Measurements from ENCODE around the gene C11orf65.
"Not testable (repeated sequence)": the region's sequence is repeated elsewhere in the genome, so short reads cannot be mapped to it uniquely, and the experiment has no call there.

C11orf65 gene

GRCh38 chr11:108388576-108388975, 78.8 kb downstream of the C11orf65 start:
- Histone ChIP-seq H3K4ac (ENCODE audit: low read length) (no peak overlapping the region), H3K9ac (ENCODE audit: low read depth, low read length, poor library complexity) (no peak overlapping the region), H2BK120ac (ENCODE audit: low read depth, low read length) (no peak overlapping the region), H3K4me2 (ENCODE audit: insufficient read depth, low read length, poor library complexity, severe bottlenecking) (no peak overlapping the region), H2BK5ac (ENCODE audit: low read length) (no peak overlapping the region), H3K36me3 (replicated peaks in 1 of 2; ENCODE audit: control insufficient read depth in 2 of 2, insufficient read depth in 2 of 2, low read length in 2 of 2) (no peaks in the 10 kb centered on the region), H2AK5ac (ENCODE audit: low read depth, low read length) (no peak overlapping the region), H3K18ac (ENCODE audit: low read length) (no peak overlapping the region), H3K4me3 (ENCODE audit: low read length in 2 of 2) (no peak overlapping the region), H3K9me3 (replicated peaks in 1 of 2; ENCODE audit: control insufficient read depth in 2 of 2, insufficient read depth in 1 of 2, low read depth in 1 of 2, low read length in 2 of 2) (no peaks in the 10 kb centered on the region), H3K23ac (ENCODE audit: low read depth, low read length, poor library complexity) (no peak overlapping the region), H3K14ac (ENCODE audit: low read length) (no peak overlapping the region), H2BK12ac (ENCODE audit: low read length) (no peak overlapping the region), H3K4me1 (ENCODE audit: control insufficient read depth in 2 of 2, insufficient read depth in 1 of 2, low read depth in 1 of 2, low read length in 2 of 2) (no peaks in the 10 kb centered on the region), H3K79me1 (ENCODE audit: low read depth, low read length) (no peaks in the 10 kb centered on the region), H3K27ac (replicated peaks; ENCODE audit: low read length) (no peak overlapping the region), H2AFZ (ENCODE audit: low read length) (no peak overlapping the region), H4K91ac (ENCODE audit: low read depth, low read length, poor library complexity) (no peak overlapping the region), H4K8ac (ENCODE audit: low read depth, low read length) (no peak overlapping the region), H2BK15ac (ENCODE audit: low read length) (no peak overlapping the region), H3K27me3 (ENCODE audit: control insufficient read depth in 3 of 3, insufficient read depth in 3 of 3, low read depth in 1 of 3, low read length in 3 of 3) (no peaks in the 10 kb centered on the region)
- DNase-seq (ENCODE audit: low spot score) = no peak
- WGBS, 2 donors (ENCODE audit: extremely low coverage in 2 of 2, insufficient read length in 2 of 2, insufficient replicate concordance in 1 of 2) = no CpG with 5 or more reads among the region's 5 CpGs

GRCh38 chr11:108373505-108373904, 93.8 kb downstream of the C11orf65 start:
- H3K4me2 ChIP-seq (ENCODE audit: insufficient read depth, low read length, poor library complexity, severe bottlenecking); H2AFZ ChIP-seq (ENCODE audit: low read length); H3K27me3 ChIP-seq (ENCODE audit: control insufficient read depth in 3 of 3, insufficient read depth in 3 of 3, low read depth in 1 of 3, low read length in 3 of 3); H3K36me3 ChIP-seq (replicated peaks in 1 of 2; ENCODE audit: control insufficient read depth in 2 of 2, insufficient read depth in 2 of 2, low read length in 2 of 2); H3K79me1 ChIP-seq (ENCODE audit: low read depth, low read length); H3K4me3 ChIP-seq (ENCODE audit: low read length in 2 of 2); H3K9ac ChIP-seq (ENCODE audit: low read depth, low read length, poor library complexity); H2BK120ac ChIP-seq (ENCODE audit: low read depth, low read length); H3K23ac ChIP-seq (ENCODE audit: low read depth, low read length, poor library complexity); H3K4ac ChIP-seq (ENCODE audit: low read length); H3K18ac ChIP-seq (ENCODE audit: low read length); H4K8ac ChIP-seq (ENCODE audit: low read depth, low read length); H3K14ac ChIP-seq (ENCODE audit: low read length); H2BK5ac ChIP-seq (ENCODE audit: low read length); H3K27ac ChIP-seq (replicated peaks; ENCODE audit: low read length); H4K91ac ChIP-seq (ENCODE audit: low read depth, low read length, poor library complexity); H3K9me3 ChIP-seq (replicated peaks in 1 of 2; ENCODE audit: control insufficient read depth in 2 of 2, insufficient read depth in 1 of 2, low read depth in 1 of 2, low read length in 2 of 2); H2BK15ac ChIP-seq (ENCODE audit: low read length); H2AK5ac ChIP-seq (ENCODE audit: low read depth, low read length); H2BK12ac ChIP-seq (ENCODE audit: low read length); DNase-seq (ENCODE audit: low spot score); H3K4me1 ChIP-seq (ENCODE audit: control insufficient read depth in 2 of 2, insufficient read depth in 1 of 2, low read depth in 1 of 2, low read length in 2 of 2): not testable (repeated sequence)
- no CpG with 5 or more reads among the region's 24 CpGs for WGBS, 2 donors (ENCODE audit: extremely low coverage in 2 of 2, insufficient read length in 2 of 2, insufficient replicate concordance in 1 of 2)

- Histone ChIP-seq H2BK15ac (ENCODE audit: low read length) (no peak overlapping the region), H2BK120ac (ENCODE audit: low read depth, low read length) (no peak overlapping the region), H3K23ac (ENCODE audit: low read depth, low read length, poor library complexity) (no peak overlapping the region), H2BK5ac (ENCODE audit: low read length) (no peak overlapping the region), H3K79me1 (ENCODE audit: low read depth, low read length) (no peaks in the 10 kb centered on the region), H2BK12ac (ENCODE audit: low read length) (no peak overlapping the region), H3K27ac (replicated peaks; ENCODE audit: low read length) (no peak overlapping the region), H4K8ac (ENCODE audit: low read depth, low read length) (no peak overlapping the region), H2AK5ac (ENCODE audit: low read depth, low read length) (no peak overlapping the region), H4K91ac (ENCODE audit: low read depth, low read length, poor library complexity) (no peak overlapping the region), H3K14ac (ENCODE audit: low read length) (no peak overlapping the region), H2AFZ (ENCODE audit: low read length) (no peak overlapping the region), H3K4me3 (ENCODE audit: low read length in 2 of 2) (no peak overlapping the region), H3K9me3 (replicated peaks in 1 of 2; ENCODE audit: control insufficient read depth in 2 of 2, insufficient read depth in 1 of 2, low read depth in 1 of 2, low read length in 2 of 2) (no peaks in the 10 kb centered on the region), H3K4ac (ENCODE audit: low read length) (no peak overlapping the region), H3K27me3 (ENCODE audit: control insufficient read depth in 3 of 3, insufficient read depth in 3 of 3, low read depth in 1 of 3, low read length in 3 of 3) (no peaks in the 10 kb centered on the region), H3K9ac (ENCODE audit: low read depth, low read length, poor library complexity) (no peak overlapping the region), H3K36me3 (replicated peaks in 1 of 2; ENCODE audit: control insufficient read depth in 2 of 2, insufficient read depth in 2 of 2, low read length in 2 of 2) (peaks cover 3 to 13% of the 10 kb centered on the region in 2 donors), H3K18ac (ENCODE audit: low read length) (no peak overlapping the region), H3K4me1 (ENCODE audit: control insufficient read depth in 2 of 2, insufficient read depth in 1 of 2, low read depth in 1 of 2, low read length in 2 of 2) (no peaks in the 10 kb centered on the region), H3K4me2 (ENCODE audit: insufficient read depth, low read length, poor library complexity, severe bottlenecking) (no peak overlapping the region)
- DNase-seq (ENCODE audit: low spot score) = no peak
- no CpG with 5 or more reads among the region's 5 CpGs for WGBS, 2 donors (ENCODE audit: extremely low coverage in 2 of 2, insufficient read length in 2 of 2, insufficient replicate concordance in 1 of 2)
These were observed 96.3 kb downstream of the C11orf65 start for GRCh38 chr11:108370990-108371389.

GRCh38 chr11:108370315-108370714, 97.0 kb downstream of the C11orf65 start:
- Histone ChIP-seq H3K4me3 (ENCODE audit: low read length in 2 of 2) (no peak overlapping the region), H3K9me3 (replicated peaks in 1 of 2; ENCODE audit: control insufficient read depth in 2 of 2, insufficient read depth in 1 of 2, low read depth in 1 of 2, low read length in 2 of 2) (no peaks in the 10 kb centered on the region), H3K36me3 (replicated peaks in 1 of 2; ENCODE audit: control insufficient read depth in 2 of 2, insufficient read depth in 2 of 2, low read length in 2 of 2) (peaks cover 3 to 19% of the 10 kb centered on the region in 2 donors), H3K4me2 (ENCODE audit: insufficient read depth, low read length, poor library complexity, severe bottlenecking) (no peak overlapping the region), H3K4ac (ENCODE audit: low read length) (no peak overlapping the region), H4K8ac (ENCODE audit: low read depth, low read length) (no peak overlapping the region), H3K27ac (replicated peaks; ENCODE audit: low read length) (no peak overlapping the region), H3K79me1 (ENCODE audit: low read depth, low read length) (no peaks in the 10 kb centered on the region), H2AK5ac (ENCODE audit: low read depth, low read length) (no peak overlapping the region), H2BK12ac (ENCODE audit: low read length) (no peak overlapping the region), H3K27me3 (ENCODE audit: control insufficient read depth in 3 of 3, insufficient read depth in 3 of 3, low read depth in 1 of 3, low read length in 3 of 3) (no peaks in the 10 kb centered on the region), H2BK120ac (ENCODE audit: low read depth, low read length) (no peak overlapping the region), H2BK15ac (ENCODE audit: low read length) (no peak overlapping the region), H3K14ac (ENCODE audit: low read length) (no peak overlapping the region), H3K23ac (ENCODE audit: low read depth, low read length, poor library complexity) (no peak overlapping the region), H2BK5ac (ENCODE audit: low read length) (no peak overlapping the region), H3K4me1 (ENCODE audit: control insufficient read depth in 2 of 2, insufficient read depth in 1 of 2, low read depth in 1 of 2, low read length in 2 of 2) (no peaks in the 10 kb centered on the region), H4K91ac (ENCODE audit: low read depth, low read length, poor library complexity) (no peak overlapping the region), H3K18ac (ENCODE audit: low read length) (no peak overlapping the region), H3K9ac (ENCODE audit: low read depth, low read length, poor library complexity) (no peak overlapping the region), H2AFZ (ENCODE audit: low read length) (no peak overlapping the region)
- no peak for DNase-seq (ENCODE audit: low spot score)

All from neuronal stem cell (in vitro differentiated cells).